ENCODE results near the gene ZNF24. TPM values are rescaled to one million over a fixed set of nuclear protein-coding genes. Genes with fewer than 3 reads are reported as not detected.
A peak's percentile ranks its signal among the peaks of the same experiment; 100 is the strongest.

Gene ZNF24
- total RNA-seq, 1 experiment from 2014 or later: 46.8 TPM

DNA sequence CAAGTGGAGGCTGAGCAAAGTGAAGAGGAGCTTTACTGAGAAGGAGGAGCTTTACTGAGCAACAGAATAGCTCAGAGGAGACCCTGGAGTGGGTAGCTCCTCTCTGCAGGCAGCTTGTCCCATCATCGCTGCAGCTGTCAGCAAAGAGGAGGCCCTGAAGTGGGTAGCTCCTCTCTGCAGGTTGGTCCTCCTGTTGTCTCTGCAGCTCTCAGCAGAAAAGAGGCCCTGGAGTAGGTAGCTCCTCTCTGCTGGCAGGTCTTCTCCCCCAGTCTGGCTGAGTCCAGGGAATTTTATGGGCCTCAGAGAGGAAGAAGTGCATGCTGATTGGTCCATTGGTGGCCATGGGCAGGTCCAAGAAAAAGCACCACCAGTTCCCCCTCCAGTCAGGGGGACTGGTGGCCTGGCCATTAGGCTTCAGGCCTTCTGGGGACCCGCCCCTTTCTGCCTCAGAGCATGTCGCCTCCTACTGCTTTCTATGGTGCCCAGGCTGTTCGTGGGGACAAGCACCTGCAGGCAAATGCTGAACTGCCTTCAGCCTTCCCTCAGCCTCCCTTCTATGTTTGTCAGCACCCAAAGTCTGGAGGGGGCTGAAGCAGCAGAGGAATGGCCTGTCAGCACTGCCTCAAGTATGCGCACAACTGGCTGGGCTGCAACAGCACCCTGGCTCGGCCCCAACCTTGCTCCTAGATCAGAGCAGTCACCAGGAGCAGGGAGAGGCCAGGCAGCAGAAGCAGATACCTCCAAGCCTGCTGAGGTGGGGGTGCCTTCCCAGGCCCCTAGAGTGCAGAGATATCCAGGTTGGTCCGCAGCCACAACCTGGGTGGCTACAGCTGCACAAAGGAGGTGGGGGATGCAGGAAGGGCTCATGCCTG lies 60.1 kb downstream of the ZNF24 start:
- in situ Hi-C loops (cut with HindIII; ENCODE audit: low pct_unique_long_range_greater_than_20kb, low sequenced_read_pairs) (no loop called here), intact Hi-C loops (cut with micrococcal nuclease; ENCODE audit: unreplicated experiment) (no loop called here)
- Histone ChIP-seq H3K4me3 (ENCODE audit: low read depth in 2 of 2, low read length in 2 of 2) (no peak overlapping the region), H3K36me3 (ENCODE audit: control insufficient read depth, insufficient read depth, low read length) (no peaks in the 10 kb centered on the region; the same call in 1 of the 2 replicates), H3K4me1 (ENCODE audit: control insufficient read depth, insufficient read depth, low read length) (no peaks in the 10 kb centered on the region), H3K9me3 (ENCODE audit: control insufficient read depth, insufficient read depth, low read depth, low read length) (peaks cover 32% of the 10 kb centered on the region), H3K27me3 (ENCODE audit: control insufficient read depth, insufficient read depth, low read length) (no peaks in the 10 kb centered on the region), H3K27ac (ENCODE audit: low read length) (no peak overlapping the region)
- POLR2A ChIA-PET: no interaction called here
- CTCF ChIA-PET: no interaction called here
- no peak for ATAC-seq
- BruUV-seq (replicated peaks): no TSS peak
- no peak for DNase-seq (ENCODE audit: low read depth, low spot score)
- TF ChIP-seq, protein P1, sequence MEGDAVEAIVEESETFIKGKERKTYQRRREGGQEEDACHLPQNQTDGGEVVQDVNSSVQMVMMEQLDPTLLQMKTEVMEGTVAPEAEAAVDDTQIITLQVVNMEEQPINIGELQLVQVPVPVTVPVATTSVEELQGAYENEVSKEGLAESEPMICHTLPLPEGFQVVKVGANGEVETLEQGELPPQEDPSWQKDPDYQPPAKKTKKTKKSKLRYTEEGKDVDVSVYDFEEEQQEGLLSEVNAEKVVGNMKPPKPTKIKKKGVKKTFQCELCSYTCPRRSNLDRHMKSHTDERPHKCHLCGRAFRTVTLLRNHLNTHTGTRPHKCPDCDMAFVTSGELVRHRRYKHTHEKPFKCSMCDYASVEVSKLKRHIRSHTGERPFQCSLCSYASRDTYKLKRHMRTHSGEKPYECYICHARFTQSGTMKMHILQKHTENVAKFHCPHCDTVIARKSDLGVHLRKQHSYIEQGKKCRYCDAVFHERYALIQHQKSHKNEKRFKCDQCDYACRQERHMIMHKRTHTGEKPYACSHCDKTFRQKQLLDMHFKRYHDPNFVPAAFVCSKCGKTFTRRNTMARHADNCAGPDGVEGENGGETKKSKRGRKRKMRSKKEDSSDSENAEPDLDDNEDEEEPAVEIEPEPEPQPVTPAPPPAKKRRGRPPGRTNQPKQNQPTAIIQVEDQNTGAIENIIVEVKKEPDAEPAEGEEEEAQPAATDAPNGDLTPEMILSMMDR (IDR thresholded peaks at IDR 0.05): no peak
- TF ChIP-seq, protein P2, sequence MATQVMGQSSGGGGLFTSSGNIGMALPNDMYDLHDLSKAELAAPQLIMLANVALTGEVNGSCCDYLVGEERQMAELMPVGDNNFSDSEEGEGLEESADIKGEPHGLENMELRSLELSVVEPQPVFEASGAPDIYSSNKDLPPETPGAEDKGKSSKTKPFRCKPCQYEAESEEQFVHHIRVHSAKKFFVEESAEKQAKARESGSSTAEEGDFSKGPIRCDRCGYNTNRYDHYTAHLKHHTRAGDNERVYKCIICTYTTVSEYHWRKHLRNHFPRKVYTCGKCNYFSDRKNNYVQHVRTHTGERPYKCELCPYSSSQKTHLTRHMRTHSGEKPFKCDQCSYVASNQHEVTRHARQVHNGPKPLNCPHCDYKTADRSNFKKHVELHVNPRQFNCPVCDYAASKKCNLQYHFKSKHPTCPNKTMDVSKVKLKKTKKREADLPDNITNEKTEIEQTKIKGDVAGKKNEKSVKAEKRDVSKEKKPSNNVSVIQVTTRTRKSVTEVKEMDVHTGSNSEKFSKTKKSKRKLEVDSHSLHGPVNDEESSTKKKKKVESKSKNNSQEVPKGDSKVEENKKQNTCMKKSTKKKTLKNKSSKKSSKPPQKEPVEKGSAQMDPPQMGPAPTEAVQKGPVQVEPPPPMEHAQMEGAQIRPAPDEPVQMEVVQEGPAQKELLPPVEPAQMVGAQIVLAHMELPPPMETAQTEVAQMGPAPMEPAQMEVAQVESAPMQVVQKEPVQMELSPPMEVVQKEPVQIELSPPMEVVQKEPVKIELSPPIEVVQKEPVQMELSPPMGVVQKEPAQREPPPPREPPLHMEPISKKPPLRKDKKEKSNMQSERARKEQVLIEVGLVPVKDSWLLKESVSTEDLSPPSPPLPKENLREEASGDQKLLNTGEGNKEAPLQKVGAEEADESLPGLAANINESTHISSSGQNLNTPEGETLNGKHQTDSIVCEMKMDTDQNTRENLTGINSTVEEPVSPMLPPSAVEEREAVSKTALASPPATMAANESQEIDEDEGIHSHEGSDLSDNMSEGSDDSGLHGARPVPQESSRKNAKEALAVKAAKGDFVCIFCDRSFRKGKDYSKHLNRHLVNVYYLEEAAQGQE (IDR thresholded peaks at IDR 0.05; ENCODE audit: insufficient read depth in 1 of 2, low read depth in 2 of 2, low read length in 1 of 2): no peak
- TF ChIP-seq TCF7L2 (IDR thresholded peaks at IDR 0.05; ENCODE audit: low read depth, low read length) (no peak), SIN3A (IDR thresholded peaks at IDR 0.05; ENCODE audit: borderline replicate concordance, insufficient read depth, low read depth, low read length) (no peak), POLR2AphosphoS5 (IDR thresholded peaks at IDR 0.05; ENCODE audit: low read depth, low read length) (no peak)

DNA sequence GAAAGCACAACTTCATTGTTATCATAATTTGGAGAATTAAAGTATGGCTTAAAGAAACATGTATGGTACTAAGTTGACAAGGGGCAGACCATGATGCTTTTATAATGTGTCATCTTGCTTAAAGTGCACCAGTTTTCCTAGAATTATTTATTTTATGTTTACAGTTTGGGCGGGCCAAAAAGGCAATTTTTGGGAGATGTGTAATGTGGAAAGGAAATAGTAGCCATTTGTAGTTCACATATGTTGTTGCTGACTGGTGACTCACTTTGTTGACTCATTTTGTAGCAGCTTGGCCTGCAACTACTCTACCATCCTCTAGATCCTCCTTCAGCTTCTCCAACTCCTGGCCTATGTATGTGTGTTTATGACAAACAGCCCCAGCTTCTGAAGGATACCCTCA lies 61.9 kb downstream of the ZNF24 start:
- ATAC-seq (no peak), DNase-seq (ENCODE audit: low read depth, low spot score) (peak; percentile 25)
- Histone ChIP-seq H3K4me1 (ENCODE audit: control insufficient read depth, insufficient read depth, low read length) (no peaks in the 10 kb centered on the region), H3K27ac (ENCODE audit: low read length) (no peak overlapping the region), H3K36me3 (ENCODE audit: control insufficient read depth, insufficient read depth, low read length) (no peaks in the 10 kb centered on the region), H3K9me3 (ENCODE audit: control insufficient read depth, insufficient read depth, low read depth, low read length) (peaks cover 39% of the 10 kb centered on the region), H3K27me3 (ENCODE audit: control insufficient read depth, insufficient read depth, low read length) (no peaks in the 10 kb centered on the region), H3K4me3 (ENCODE audit: low read depth in 2 of 2, low read length in 2 of 2) (no peak overlapping the region)
- ChIA-PET POLR2A (no interaction called here), CTCF (no interaction called here)
- TF ChIP-seq, protein P1 (IDR thresholded peaks at IDR 0.05): no peak
- no peak for TF ChIP-seq POLR2AphosphoS5 (IDR thresholded peaks at IDR 0.05; ENCODE audit: low read depth, low read length)
- TF ChIP-seq, protein P2 (IDR thresholded peaks at IDR 0.05; ENCODE audit: insufficient read depth in 1 of 2, low read depth in 2 of 2, low read length in 1 of 2): no peak
- TF ChIP-seq TCF7L2 (IDR thresholded peaks at IDR 0.05; ENCODE audit: low read depth, low read length): no peak
- TF ChIP-seq SIN3A (IDR thresholded peaks at IDR 0.05; ENCODE audit: borderline replicate concordance, insufficient read depth, low read depth, low read length): no peak
- in situ Hi-C loops (cut with HindIII; ENCODE audit: low pct_unique_long_range_greater_than_20kb, low sequenced_read_pairs): no loop called here
- intact Hi-C loops (cut with micrococcal nuclease; ENCODE audit: unreplicated experiment): no loop called here
- no TSS peak for BruUV-seq (replicated peaks)

All from Panc1 (cell line).